ENCODE data around the gene CEP104. TPM values are rescaled to one million over a fixed set of nuclear protein-coding genes. Genes with fewer than 3 reads are reported as not detected.
"Not testable (repeated sequence)": the region's sequence is repeated elsewhere in the genome, so short reads cannot be mapped to it uniquely, and the experiment has no call there.

The CEP104 gene
- total and polyA plus RNA-seq, 2 donors = 17.0 to 20.3 TPM

- Histone ChIP-seq H3K4me3 (ENCODE audit: low read depth, low read length) (no peak overlapping the region), H3K4me1 (ENCODE audit: insufficient read depth) (no peaks in the 10 kb centered on the region), H3K27ac (ENCODE audit: low read depth) (no peak overlapping the region), H3K36me3 (ENCODE audit: insufficient read depth) (no peaks in the 10 kb centered on the region)
- WGBS = 89% methylated on average over 6 of the region's 6 CpGs
- no peak for DNase-seq (ENCODE audit: extremely low spot score)
These were observed 36.0 kb downstream of the CEP104 start for GRCh38 chr1:3821004-3821403.

- Histone ChIP-seq H3K4me3 (ENCODE audit: low read depth, low read length) (no peak overlapping the region), H3K27ac (ENCODE audit: low read depth) (no peak overlapping the region), H3K36me3 (ENCODE audit: insufficient read depth) (no peaks in the 10 kb centered on the region), H3K4me1 (ENCODE audit: insufficient read depth) (no peaks in the 10 kb centered on the region)
- DNase-seq (ENCODE audit: extremely low spot score) = no peak
- 93% methylated on average over 8 of the region's 8 CpGs for WGBS
These were observed 36.7 kb downstream of the CEP104 start for GRCh38 chr1:3820316-3820715.

- no peak overlapping the region for H3K27ac ChIP-seq (ENCODE audit: low read depth)
- H3K36me3 ChIP-seq (ENCODE audit: insufficient read depth) = peaks cover under 1% of the 10 kb centered on the region
- no peaks in the 10 kb centered on the region for H3K4me1 ChIP-seq (ENCODE audit: insufficient read depth)
- DNase-seq (ENCODE audit: extremely low spot score) = no peak
- WGBS = 69% methylated on average over 10 of the region's 10 CpGs
- no peak overlapping the region for H3K4me3 ChIP-seq (ENCODE audit: low read depth, low read length)
These were observed 37.2 kb downstream of the CEP104 start for GRCh38 chr1:3819771-3820200.

GRCh38 chr1:3817821-3818597 lies 39.0 kb downstream of the CEP104 start:
- no peak overlapping the region for H3K4me3 ChIP-seq (ENCODE audit: low read depth, low read length)
- 91% methylated on average over 28 of the region's 28 CpGs for WGBS
- H3K27ac ChIP-seq (ENCODE audit: low read depth) = no peak overlapping the region
- H3K4me1 ChIP-seq (ENCODE audit: insufficient read depth) = no peaks in the 10 kb centered on the region
- no peak for DNase-seq (ENCODE audit: extremely low spot score)
- H3K36me3 ChIP-seq (ENCODE audit: insufficient read depth) = peaks cover 2% of the 10 kb centered on the region

DNA sequence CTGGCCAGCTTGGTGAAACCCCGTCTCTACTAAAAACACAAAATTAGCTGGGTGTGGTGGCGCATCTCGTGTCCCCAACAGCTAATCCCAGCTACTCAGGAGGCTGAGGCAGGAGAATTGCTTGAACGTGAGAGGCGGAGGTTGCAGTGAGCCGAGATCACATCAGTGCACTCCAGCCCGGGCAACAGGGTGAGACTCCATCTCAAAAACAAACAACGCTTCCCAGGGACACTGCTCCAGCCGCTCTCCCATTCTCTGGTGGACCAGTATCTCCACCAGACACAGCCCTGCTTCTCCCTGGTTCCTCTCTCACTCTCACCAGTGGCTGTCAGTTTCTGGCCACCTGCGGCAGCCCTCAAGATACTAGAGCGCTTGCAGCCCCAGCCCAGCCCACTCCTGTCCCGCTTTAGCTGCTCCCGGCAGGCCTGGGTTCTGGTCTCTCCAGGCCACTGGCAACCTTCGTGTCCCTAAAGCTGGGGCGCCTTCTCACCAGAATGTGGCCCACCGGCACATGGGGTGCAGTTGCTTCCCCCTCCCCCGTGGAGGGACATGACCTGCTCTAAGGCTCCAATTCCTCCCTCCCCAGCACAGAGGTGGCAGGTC lies 39.8 kb downstream of the CEP104 start:
- DNase-seq (ENCODE audit: extremely low spot score) = no peak

GRCh38 chr1:3816331-3817137 lies 40.5 kb downstream of the CEP104 start:
- Histone ChIP-seq H3K4me3 (ENCODE audit: low read depth, low read length) (no peak overlapping the region), H3K4me1 (ENCODE audit: insufficient read depth) (no peaks in the 10 kb centered on the region), H3K27ac (ENCODE audit: low read depth) (no peak overlapping the region), H3K36me3 (ENCODE audit: insufficient read depth) (peaks cover 2% of the 10 kb centered on the region)
- WGBS = 91% methylated on average over 38 of the region's 38 CpGs
- no peak for DNase-seq (ENCODE audit: extremely low spot score)

More for the DNA sequence above, 39.8 kb downstream of the CEP104 start:
- no peak overlapping the region for H3K27ac ChIP-seq (ENCODE audit: low read depth)
- no peak overlapping the region for H3K4me3 ChIP-seq (ENCODE audit: low read depth, low read length)
- WGBS = 94% methylated on average over 17 of the region's 17 CpGs
- H3K36me3 ChIP-seq (ENCODE audit: insufficient read depth) = peaks cover 2% of the 10 kb centered on the region
- H3K4me1 ChIP-seq (ENCODE audit: insufficient read depth) = no peaks in the 10 kb centered on the region

DNA sequence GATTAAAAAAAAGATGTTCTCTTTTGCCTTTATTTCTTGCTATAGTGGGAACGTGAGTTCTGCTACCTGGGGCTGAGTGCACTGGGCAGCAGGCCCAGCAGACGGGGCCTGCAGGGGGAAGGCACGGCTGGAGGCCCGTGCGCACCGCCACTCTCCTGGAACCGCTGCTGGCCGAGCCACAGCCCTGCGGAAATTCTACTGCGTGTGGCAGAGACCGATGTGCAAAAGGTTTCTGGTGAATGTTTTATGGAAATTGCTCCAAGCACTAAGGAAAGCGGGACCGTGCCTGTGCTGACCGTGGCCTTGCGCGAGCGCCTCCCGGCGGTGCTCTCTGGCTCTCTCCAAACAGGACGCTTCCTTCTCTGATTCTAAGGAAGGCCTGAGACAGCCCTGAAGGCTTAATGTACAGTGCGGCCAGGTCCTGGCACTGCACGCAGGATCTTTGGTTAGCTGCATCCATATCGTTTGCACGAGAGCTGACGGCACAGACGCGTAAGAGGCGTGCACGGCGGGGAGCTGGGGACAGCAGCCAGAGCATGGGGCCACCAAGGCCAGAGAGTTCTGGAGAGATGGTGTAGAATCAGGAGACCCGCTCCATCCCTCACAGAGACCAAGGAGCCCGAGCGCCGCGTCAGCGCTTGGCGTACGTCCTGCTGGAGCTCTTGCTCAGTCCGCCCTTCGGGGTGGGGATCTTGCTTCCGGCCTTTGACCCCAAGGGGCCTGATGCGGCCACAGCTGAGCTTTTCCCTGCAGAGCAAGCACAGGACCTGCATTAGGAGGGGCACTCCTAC lies 42.0 kb downstream of the CEP104 start:
- 91% methylated on average over 42 of the region's 42 CpGs for WGBS
- H3K36me3 ChIP-seq (ENCODE audit: insufficient read depth) = peaks cover 2% of the 10 kb centered on the region
- no peak overlapping the region for H3K27ac ChIP-seq (ENCODE audit: low read depth)
- no peak overlapping the region for H3K4me3 ChIP-seq (ENCODE audit: low read depth, low read length)
- no peaks in the 10 kb centered on the region for H3K4me1 ChIP-seq (ENCODE audit: insufficient read depth)
- DNase-seq (ENCODE audit: extremely low spot score) = no peak

- peaks cover 2% of the 10 kb centered on the region for H3K36me3 ChIP-seq (ENCODE audit: insufficient read depth)
- WGBS = 92% methylated on average over 2 of the region's 2 CpGs
- H3K4me3 ChIP-seq (ENCODE audit: low read depth, low read length) = no peak overlapping the region
- H3K4me1 ChIP-seq (ENCODE audit: insufficient read depth) = no peaks in the 10 kb centered on the region
- no peak for DNase-seq (ENCODE audit: extremely low spot score)
- H3K27ac ChIP-seq (ENCODE audit: low read depth) = no peak overlapping the region
These were observed 42.9 kb downstream of the CEP104 start for GRCh38 chr1:3814065-3814464.

DNA sequence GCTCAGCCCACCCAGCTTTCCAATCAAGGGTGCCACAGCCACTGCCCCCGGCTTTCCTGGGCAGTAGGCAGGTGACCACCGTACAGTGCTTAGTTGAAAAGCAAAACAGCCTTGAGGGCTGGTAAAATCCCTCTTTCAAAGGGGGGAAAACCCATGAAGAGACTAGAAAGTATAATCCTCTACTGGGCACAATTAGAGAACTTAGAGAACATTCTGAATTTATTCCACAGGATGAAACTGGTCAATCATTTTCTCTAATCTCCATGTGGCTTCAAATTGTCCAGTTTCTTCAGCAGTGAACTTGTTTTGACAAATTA lies 45.5 kb downstream of the CEP104 start:
- no peak overlapping the region for H3K4me3 ChIP-seq (ENCODE audit: low read depth, low read length)
- H3K27ac ChIP-seq (ENCODE audit: low read depth) = no peak overlapping the region
- H3K36me3 ChIP-seq (ENCODE audit: insufficient read depth) = peaks cover 2% of the 10 kb centered on the region
- no peak for DNase-seq (ENCODE audit: extremely low spot score)
- no peaks in the 10 kb centered on the region for H3K4me1 ChIP-seq (ENCODE audit: insufficient read depth)
- 46% methylated on average over 2 of the region's 2 CpGs for WGBS

DNA sequence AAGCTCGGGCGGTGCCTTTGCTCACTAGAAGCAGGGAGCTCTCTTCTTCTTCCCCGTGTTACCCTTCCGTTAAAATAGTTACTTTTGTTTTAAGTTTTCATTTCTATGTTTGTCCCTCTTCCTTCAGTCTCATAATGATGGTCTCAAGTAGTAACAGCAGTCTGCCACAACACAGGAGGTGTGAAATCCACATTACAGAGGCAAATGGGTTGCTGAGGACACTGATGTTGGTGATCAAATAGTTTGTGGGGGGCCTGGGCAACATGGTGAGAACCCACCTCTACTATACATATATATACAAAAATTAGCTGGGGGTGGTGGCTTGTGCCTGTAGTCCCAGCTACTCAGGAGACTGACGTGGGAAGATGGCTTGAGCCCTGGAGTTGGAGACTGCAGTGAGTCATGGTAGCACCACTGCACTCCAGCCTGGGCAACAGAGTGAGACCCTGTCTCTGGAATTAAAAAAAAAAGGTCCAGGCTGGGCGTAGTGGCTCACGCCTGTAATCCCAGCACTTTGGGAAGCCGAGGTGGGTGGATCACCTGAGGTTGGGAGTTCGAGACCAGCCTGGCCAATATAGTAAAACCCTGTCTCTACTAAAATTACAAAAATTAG lies 46.8 kb downstream of the CEP104 start:
- not testable (repeated sequence) for DNase-seq (ENCODE audit: extremely low spot score); H3K4me3 ChIP-seq (ENCODE audit: low read depth, low read length); H3K27ac ChIP-seq (ENCODE audit: low read depth); H3K36me3 ChIP-seq (ENCODE audit: insufficient read depth); H3K4me1 ChIP-seq (ENCODE audit: insufficient read depth)
- WGBS = 72% methylated on average over 9 of the region's 9 CpGs

DNA sequence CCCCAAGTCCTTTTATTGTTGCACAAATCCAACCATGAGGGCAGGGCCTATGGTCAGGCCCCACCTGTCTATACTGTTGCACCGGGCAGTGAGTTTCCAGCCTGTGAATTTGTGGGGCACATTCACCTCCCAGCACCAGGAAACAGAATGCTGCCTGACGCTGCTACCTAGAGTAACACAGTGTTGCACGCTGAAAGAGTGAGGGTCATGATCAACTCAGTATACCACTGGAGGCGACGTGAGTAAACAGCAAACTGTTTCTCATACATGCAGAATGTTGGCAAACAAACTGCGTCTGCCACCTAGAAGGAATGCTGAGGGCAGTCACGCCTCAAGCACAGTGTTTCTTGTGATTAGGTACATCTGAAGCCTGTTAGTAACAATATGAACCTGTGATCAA lies 47.3 kb downstream of the CEP104 start:
- H3K27ac ChIP-seq (ENCODE audit: low read depth) = no peak overlapping the region
- DNase-seq (ENCODE audit: extremely low spot score) = no peak
- WGBS = 59% methylated on average over 7 of the region's 7 CpGs
- H3K4me3 ChIP-seq (ENCODE audit: low read depth, low read length) = no peak overlapping the region
- H3K36me3 ChIP-seq (ENCODE audit: insufficient read depth) = peaks cover under 1% of the 10 kb centered on the region
- H3K4me1 ChIP-seq (ENCODE audit: insufficient read depth) = no peaks in the 10 kb centered on the region

GRCh38 chr1:3807769-3808168 lies 49.2 kb downstream of the CEP104 start:
- Histone ChIP-seq H3K27ac (ENCODE audit: low read depth) (no peak overlapping the region), H3K4me1 (ENCODE audit: insufficient read depth) (no peaks in the 10 kb centered on the region), H3K36me3 (ENCODE audit: insufficient read depth) (no peaks in the 10 kb centered on the region), H3K4me3 (ENCODE audit: low read depth, low read length) (no peak overlapping the region)
- WGBS = 83% methylated on average over 5 of the region's 5 CpGs
- DNase-seq (ENCODE audit: extremely low spot score) = no peak

DNA sequence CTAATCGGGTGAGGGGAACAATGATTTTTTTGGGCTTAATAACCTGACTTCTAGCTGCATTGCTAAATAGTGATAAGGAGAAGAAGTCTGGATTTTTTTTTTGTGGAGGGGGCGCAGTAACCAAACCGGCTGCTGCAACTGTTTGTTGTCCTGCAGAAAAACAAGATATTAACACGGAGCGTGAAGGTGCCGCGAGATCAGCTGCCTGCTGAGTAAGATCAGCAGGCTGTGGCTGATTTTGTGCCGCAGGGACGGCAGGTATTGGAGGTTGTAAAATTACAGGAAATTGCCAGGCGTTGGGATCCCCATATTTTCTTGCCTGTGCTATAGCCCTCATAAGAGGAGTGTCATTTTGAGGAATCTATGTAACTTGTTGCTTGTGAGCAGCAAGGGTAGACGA lies 52.0 kb downstream of the CEP104 start:
- H3K4me3 ChIP-seq (ENCODE audit: low read depth, low read length) = no peak overlapping the region
- H3K4me1 ChIP-seq (ENCODE audit: insufficient read depth) = no peaks in the 10 kb centered on the region
- H3K36me3 ChIP-seq (ENCODE audit: insufficient read depth) = no peaks in the 10 kb centered on the region
- DNase-seq (ENCODE audit: extremely low spot score) = no peak
- 78% methylated on average over 11 of the region's 11 CpGs for WGBS
- H3K27ac ChIP-seq (ENCODE audit: low read depth) = no peak overlapping the region

Measured in urinary bladder (tissue), 4 donors.